ENCODE results near the gene MYLK3.

The MYLK3 gene

DNA sequence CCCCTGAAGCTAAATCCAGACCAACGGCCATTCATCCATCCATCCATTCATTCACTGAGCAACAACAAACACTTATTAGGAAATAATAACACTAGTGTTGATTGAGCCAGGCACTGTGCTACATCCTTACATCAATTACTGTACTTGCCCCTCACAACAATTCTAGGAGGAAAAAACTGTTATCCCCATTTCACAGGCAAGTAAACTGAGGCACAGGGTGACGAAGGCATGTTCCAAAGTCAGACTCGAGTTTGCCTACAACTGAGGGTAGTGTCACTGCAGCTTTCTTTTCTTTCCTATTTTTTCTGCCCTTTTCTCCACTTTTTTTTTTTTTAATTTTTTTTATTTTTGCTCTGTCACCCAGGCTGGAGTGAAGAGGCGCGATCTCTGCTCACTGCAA lies 11.2 kb upstream of the MYLK3 start:
- DNase-seq (ENCODE audit: low read depth in 2 of 3, low spot score in 2 of 3), result no peak

DNA sequence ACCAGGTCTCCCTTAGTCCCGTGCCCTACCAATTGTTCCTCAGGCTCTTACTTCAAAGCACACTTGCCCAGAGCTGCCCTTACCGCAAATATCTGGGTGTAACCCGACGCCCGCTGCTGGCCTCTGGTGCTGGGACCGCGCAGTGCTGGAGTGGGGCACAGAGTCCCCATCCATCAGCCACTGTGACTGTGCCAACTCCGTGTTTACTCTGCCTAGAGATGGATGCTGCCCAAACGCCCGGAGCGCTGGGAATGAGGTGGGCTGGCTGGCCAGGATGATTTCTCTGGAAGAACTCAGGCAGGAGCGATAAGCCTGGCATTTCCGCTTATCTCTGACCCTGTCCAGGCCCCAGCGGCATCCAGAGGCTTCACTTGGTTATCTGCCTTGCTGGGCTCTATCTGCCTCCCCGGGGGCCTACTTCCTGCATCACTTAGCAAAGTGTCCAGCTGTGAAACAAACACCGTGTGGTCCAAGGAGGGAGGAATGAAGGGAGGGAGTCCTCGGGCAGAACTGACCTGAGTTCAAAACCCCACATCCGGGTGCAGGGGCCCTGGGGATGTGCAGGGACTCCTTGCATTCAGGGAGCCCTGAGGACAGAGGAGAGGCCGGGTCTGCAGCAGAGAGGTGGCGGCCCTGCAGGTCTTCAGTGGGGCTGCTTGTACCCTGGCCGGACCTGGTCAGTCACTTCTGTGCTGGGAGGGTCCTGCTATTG lies 9.4 kb upstream of the MYLK3 start:
- no peak for DNase-seq (ENCODE audit: low read depth in 2 of 3, low spot score in 2 of 3)

DNA sequence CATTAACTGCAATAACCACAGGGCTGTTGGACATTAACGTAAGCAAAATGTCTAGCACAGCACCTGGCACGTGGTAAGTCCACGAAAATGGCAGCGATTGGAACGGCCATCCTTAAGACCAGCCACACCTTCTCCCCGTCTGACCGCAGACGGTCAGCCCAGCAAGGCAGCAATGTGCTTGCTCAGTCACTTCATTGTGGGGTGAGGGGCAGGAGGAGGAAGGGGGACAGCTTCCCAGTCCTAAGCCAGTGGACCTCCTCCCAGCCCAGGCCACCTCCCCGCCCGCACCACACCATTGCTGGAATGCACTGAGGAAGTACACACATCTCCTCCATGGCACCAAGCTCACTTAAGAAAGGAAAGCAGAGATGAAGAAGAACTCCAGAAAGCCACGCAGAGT lies 8.6 kb upstream of the MYLK3 start:
- no peak for DNase-seq (ENCODE audit: low read depth in 2 of 3, low spot score in 2 of 3)

DNA sequence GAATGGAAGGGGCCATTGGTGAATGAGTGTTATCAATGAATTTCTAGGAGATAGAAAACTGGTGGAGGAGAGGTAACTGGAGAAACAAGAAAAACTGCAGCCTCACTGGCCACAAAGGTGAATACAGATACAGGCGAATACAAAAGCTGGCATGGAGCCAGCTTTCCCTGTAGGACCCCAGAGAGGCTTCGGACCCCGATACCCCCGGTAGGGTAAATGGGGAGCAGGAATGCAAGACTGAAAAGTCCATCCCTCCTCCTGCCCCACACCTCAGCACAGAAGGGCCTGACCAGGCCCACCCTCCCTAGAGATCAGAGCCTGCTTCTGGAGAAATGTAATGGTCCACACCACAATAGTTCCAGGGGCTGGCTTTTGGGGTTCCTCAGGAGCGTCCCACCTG lies 4.9 kb upstream of the MYLK3 start:
- no peak for DNase-seq (ENCODE audit: low read depth in 2 of 3, low spot score in 2 of 3)

DNA sequence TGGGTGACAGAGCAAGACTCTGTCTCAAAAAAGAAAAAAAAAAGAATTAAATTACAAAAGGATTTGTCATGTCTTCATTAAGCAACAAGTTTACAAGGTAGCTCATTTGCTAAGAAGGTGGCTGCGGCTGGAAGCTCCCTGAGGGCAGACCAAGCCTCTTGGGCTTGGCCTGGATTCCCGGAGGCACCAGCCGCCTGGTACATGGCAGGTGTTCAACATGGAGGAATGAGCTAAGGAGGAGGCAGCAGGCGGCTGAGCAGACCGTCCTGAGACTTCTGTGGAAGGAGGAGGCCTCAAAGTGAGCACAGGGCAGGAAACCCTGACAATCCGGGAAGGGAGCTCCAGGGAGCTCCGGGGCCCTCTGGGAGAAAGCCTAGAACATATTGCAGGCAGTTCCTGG lies 3.2 kb upstream of the MYLK3 start:
- no peak for DNase-seq (ENCODE audit: low read depth in 2 of 3, low spot score in 2 of 3)

DNA sequence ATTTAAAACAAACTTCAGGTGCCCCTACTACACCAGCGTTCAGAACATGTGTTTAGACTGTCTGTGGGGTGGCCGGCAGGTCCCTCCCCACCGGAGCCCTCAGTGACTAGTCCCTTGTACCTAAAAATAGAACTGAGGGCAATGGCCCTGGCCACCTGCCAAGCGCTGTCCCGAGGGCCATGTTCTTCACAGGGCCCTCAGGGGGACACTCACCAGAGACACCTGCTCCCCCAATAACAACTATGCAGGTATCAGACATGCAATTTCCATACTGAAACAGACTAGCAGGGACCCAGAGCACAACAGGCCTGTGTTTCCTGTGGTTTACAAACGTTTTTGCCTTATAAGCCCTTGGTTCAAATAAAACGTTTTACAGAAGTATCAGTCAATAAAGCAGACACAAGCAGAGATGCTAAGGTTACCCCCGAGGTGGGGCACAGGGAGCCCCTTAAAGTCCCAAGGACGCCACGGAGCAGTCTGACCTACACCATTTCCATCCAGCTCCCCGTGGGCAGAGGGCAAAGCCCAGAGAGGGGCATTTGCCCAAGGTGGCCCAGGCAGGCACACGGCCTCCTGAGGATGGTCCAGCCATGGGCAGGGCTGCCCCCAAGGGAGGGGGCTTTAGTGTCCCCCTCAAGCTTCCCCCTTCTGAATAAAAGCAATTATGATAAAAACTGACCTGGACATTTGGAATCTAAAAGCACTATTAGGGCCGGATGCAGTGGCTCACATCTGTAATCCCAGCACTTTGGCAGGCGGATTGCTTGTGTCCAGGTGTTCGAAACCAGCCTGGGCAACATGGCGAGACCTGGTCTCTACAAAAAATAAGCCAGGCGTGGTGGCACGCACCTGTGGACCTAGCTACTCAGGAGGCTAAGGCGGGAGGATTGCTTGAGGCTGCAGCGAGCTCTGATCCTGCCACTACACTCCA lies 896 bp upstream of the MYLK3 start:
- DNase-seq (ENCODE audit: low read depth in 2 of 3, low spot score in 2 of 3), result no peak

DNA sequence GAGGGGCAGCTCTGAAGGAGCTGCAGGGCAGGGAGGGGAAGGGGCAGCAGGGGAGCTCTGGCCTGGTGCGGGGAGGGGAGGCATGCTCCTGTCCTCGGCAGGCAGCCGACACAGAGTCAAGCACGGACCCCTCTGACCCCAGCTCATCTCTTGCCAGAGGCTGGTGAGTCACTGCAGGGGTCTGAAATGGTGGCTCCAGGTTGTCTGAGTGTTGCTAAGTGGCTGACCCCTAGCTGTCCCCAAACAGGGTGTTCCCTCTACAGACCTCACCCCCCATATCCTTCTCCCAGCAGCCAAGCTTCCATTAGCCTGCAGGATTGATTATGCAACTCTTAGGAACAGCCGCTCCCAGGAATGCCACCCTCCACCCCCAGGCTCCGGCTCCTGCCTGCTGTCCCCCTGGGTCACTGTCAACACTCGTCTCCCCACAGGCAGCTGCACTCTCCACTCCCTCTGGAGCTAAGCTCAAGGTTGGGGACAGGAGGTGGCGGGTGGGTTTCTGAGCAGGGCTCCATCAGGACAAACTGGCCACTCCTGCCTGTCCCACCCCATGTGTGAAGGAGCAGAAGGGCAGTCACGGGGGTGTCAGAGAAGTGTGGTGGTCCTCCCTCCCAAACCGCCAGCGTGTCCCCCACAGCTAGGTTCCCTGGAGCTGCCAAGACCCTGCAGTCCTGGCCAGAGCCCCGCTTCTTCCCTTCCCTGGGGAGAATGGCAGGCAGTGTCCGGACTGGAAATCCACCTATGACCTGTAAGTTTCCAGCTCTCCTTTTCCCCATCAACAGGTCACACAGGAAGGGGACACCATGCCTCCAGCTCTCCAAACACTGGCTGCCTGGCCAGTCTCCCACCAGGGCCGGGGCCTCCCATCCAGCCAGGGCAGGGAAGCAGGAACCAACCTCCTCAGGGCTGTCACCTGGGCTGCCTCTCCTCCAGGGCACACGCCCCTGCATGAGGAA lies 1.0 kb downstream of the MYLK3 start:
- DNase-seq (ENCODE audit: low read depth in 2 of 3, low spot score in 2 of 3), result no peak

DNA sequence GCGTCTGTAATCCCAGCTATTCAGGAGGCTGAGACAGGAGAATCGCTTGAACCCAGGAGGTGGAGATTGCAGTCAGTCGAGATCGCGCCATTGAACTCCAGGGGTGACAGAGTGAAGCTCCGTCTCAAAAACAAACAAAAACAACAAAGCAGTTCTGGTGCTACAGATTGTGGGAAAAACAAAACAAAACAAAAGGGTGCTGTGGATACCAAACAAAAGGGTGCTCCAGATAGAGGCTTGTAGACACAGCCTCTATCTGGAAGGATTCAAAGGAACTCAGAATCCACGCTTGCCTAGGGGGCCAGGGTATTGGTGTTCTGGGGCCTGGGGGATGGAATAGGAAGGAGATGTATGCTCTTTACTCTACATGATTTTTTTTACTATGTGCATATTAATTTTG lies 2.5 kb downstream of the MYLK3 start:
- DNase-seq (ENCODE audit: low read depth in 2 of 3, low spot score in 2 of 3), result no peak

DNA sequence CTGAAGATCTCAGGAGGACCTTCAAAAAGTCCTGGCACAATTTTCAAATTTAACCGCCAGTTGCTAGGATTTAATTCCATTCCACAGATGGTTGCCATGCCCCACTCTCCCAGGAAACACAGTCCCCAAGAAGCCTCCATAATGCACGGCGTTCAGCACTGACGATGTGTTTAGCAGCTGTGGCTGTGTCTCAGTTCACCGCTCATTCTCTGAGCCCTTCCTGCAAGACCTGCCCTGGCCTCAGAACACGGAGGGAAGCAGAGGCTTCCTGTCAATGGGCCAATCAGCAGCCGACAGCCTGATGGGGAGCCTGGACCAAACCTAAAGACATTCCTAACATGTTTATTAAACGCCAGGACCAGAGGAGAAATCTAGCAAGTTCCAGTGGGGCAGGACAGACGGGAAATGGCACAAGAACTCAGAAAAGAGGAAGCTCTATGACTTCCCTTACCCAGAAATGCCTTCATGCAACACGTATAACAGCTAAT lies 4.9 kb downstream of the MYLK3 start:
- DNase-seq (ENCODE audit: low read depth in 2 of 3, low spot score in 2 of 3), result no peak

DNA sequence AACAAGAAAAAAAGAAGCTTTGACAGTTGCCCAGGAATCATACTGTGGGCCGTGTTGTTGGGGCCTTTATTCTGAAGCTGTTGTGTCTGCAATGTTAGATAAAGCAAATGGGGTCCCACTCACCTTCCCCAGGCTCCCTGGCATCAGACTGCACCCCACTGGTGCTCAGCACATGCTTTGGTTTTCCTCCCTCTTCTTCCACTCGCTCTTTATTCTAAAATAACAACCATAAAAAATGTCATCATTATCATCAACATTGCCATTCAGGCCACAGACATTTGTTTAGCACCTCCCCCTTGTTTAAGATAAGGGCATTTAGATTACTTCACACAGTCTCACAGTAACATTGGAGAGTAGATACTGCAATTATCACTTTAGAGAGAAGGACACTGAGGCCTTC lies 8.2 kb downstream of the MYLK3 start:
- DNase-seq (ENCODE audit: low read depth in 2 of 3, low spot score in 2 of 3), result no peak

DNA sequence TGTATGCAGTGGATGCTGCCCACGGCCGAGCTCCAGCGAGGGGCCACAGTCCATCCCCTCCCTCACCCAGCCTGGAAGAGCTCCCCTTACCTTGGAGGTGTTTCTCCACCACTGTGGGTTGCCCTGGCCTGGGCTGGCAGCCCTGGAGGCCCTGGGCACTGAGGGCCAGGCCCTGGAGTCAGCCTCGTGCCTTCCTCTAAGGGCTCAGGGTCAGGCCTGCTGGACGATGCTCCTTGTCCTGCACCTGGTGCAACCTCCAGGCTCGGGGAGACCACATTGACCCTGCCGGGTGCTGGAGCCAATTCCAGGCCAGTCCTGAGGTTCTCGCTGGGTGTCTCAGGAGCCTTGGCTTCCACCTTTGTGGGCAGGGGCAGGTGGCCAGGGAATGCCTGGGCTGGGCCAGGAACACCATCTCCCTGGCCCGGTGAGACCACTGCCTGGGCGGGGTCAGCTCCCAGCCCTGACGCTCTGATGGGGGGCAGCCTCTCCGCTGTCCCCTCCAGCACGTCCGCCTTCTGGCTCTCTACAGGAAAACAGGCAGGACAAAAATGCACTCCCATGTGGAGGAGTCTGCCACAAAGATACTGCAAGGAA lies 10.4 kb downstream of the MYLK3 start:
- DNase-seq (ENCODE audit: low read depth in 2 of 3, low spot score in 2 of 3), result no peak

DNA sequence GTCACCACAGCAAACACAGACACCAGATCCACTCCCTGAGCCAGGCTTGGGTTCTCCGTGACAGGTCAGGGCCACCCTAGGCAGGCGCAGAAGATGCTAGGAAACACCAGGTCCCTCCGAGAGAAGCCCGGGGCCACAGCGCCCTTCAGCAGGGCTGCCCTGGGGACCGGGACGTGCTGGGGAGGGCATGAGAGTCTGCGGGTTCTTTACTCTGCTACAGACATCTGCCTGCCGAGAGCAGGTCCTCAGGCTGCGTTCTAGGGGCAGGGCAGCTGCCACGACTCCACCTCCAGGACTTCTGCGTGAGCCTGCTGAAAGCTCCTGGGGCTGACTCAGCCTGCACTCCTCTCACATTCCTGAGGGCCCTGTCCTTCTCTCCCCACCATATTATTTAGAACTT lies 11.4 kb downstream of the MYLK3 start:
- DNase-seq (ENCODE audit: low read depth in 2 of 3, low spot score in 2 of 3), result no peak

DNA sequence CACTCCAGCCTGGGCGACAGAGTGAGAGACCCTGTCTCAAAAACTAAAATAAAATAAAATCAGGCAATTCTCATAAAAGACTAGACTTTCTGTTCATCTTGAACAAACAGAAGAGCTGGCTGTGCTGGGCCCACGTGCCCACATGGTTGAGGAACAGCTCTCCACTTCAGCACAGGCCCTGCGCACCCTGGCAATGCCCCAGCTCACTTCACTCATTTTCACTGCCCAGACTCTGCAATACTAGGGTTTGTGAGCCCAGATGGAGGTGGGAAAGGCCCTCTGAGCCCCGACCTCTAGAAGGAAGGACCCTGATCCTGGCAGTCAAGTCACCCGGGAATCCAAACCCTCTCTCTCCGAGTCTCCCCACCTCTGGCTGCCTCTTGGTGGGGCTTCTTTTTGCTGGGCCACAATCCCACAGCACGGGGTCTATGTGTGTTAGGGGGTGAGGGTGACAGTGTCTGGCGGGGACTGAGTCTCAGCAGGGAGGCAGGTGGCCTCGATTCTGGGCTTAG lies 14.8 kb downstream of the MYLK3 start:
- DNase-seq (ENCODE audit: low read depth in 2 of 3, low spot score in 2 of 3), result no peak

DNA sequence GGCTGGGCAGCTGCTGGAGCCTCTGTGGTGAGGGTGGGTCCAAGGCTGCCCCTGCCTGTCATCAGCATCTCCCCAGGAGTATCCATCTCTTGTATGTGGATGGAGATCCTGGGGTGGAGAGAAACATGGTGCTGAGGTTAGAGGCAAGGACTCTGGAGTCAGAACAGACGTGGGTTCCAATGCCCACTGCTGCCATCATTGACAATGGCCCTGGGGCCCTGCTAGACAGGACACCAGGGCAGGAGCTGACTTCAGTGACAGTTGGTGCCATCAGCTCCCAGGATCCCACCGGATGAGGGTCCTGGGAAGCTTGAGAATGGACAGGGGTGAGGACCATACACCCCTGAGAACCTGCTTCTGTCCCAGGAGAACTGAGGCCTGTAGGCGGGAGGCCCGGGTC lies 15.6 kb downstream of the MYLK3 start:
- no peak for DNase-seq (ENCODE audit: low read depth in 2 of 3, low spot score in 2 of 3)

DNA sequence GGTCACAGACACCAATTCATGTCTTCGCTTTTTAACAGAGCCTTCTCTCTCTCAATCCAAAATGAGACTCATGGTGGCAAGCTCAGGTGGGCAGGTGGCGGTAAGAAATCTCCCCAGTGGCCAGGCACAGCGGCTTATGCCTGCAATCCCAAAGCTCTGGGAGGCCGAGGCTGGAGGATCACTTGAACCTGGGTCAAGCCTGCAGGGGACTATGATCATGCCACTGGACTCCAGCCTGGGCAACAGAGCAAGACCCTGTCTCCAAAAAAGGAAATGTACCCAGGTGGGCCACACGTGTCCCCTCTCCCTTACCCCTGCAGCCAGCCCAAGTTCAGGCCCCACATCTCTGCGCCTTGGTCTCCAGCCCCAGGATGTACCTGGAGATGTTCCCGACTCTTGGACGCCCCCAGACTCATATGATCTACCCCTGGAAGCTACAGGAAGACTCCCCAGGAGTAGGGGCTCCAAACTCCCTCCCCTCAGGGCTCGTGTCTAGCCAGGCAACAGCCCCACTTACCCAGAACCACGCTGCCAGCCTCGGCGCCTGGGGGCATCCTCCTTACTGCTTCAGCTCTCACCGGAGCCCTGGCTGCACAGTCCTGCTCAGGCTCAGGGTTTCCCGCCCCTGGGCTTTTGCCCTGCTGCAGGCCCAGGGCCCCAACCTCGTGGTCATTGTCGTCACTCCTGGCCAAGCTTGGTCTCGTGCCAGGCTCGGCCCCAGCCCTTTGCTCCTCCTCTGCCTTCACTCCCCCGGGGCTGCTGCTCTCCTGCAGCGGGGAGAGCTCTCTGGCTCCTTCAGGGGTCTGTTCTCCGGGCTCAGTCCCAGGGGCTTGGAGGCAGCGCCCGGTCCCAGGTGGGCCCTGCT lies 16.2 kb downstream of the MYLK3 start:
- DNase-seq (ENCODE audit: low read depth in 2 of 3, low spot score in 2 of 3), result no peak

DNA sequence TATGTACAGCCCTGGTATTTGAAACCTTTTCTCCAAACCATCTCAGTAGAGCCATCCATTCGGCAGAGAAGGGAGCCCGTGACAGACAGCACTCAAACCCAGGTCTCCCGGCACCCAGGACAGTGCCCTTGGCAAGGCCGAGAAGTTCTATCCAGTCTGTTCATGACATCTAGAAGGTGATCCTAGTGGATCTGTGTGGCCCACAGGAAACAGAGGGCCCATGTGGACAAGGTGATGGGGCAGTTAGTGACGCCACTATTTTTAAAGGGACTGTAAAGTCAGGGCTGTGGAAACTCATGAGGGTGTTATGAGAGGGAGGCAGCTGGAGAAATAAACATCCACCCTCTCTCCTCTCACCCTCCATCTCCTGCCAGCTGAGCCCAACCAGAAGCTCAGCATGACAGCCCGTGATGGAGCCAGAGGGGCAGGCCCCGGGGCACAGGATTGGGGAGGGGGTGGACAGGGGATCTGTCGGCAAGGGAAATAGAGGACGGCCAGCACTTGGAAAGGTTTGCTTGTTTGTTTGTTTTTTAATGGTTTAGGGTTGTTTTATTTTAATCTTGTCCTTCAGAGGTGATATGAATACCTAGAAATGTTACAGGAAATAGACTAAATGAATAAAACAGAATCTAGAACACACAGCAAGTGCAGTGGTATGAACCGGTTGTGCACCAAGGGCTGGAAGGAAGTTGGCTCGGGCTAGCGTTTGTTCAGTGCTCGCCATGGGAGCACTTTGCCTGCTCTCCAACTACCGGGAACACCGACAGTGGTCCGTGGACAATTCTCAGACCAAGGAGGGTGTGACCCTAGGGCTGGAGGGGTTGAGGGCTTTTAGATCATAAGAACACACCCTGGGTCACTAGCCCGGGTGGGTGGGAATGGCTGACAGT lies 17.1 kb downstream of the MYLK3 start:
- no peak for DNase-seq (ENCODE audit: low read depth in 2 of 3, low spot score in 2 of 3)

DNA sequence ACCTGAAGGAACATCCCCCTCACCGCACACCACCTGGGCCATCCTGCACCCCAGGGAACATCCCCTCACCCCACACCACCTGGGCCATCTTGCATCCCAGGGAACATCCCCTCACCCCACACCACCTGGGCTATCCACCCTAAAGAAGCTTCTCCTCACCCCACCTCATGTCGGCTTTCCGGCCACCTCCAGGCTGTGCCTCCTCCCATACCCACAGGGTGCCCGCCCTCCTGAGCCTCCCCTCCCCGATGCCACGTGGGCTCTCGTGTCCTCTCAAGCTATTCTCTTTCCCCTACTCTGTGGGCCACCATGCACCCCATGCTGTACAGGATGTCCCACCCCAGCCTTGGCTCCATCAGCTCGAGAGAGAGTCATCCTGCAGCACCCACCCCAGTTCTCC lies 18.0 kb downstream of the MYLK3 start:
- DNase-seq (ENCODE audit: low read depth in 2 of 3, low spot score in 2 of 3), result no peak

DNA sequence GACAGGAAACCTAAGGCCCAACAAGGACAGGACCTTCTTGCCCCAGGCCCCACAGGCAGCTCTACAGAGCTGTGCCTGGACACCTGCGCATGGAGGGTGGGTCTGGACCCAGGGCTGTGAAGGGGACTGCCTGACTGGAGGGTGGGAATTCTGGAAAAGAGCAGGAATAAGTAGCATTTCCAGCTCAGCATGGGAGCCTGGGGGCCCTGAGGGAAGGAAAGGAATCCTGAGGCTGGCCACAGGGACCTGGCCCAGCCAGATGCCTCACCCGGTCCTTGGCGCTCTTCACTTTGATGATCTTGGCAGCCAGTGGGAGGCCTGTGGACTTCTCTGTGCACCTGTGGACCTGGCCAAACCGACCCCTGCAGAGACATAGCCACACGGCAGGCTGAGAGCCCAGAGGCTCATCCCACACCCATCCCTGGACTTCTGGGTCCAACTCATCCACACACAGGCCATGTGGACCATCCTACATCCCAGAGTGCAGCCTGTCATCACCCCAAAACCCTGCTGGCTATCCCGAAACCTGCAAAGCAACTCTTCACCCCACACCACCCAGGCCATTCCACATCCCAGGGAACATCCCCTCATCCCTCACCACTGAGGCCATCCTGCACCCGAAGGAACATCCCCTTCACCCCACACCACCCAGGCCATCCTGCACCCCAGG lies 18.7 kb downstream of the MYLK3 start:
- DNase-seq (ENCODE audit: low read depth in 2 of 3, low spot score in 2 of 3), result no peak

Measured in activated CD8-positive, alpha-beta memory T cell treated with anti-CD3 and anti-CD28 coated beads for 48 hours (primary cell).